SHP77 treated with DMSO at 0.1 percent for 48 hours (cell line): ENCODE data around the gene PTCD3.

Source experiments
- DNase-seq: peaks from one replicate; lab custom pipeline; 2025; lab: John Stamatoyannopoulos, UW

The PTCD3 gene

GRCh38 chr2:86105969-86106945 lies at the start of gene PTCD3:
PTCD3 (plus strand) TSS chr2:86106235; CDS start chr2:86106248, 13 bp downstream.
- DNase-seq: peak; percentile 97

- no peak for DNase-seq
Measured at GRCh38 chr2:86056590-86057331, 49.3 kb upstream of the PTCD3 start.

- no peak for DNase-seq
Measured at GRCh38 chr2:86062043-86062442, 44.0 kb upstream of the PTCD3 start.

- DNase-seq: no peak
Measured at GRCh38 chr2:86064006-86064405, 42.0 kb upstream of the PTCD3 start.

- DNase-seq: no peak
Measured at GRCh38 chr2:86065512-86065911, 40.5 kb upstream of the PTCD3 start.

- DNase-seq: no peak
Measured at GRCh38 chr2:86066007-86066578, 39.9 kb upstream of the PTCD3 start.

GRCh38 chr2:86066915-86067314 lies 39.1 kb upstream of the PTCD3 start:
- no peak for DNase-seq

- DNase-seq: peak; percentile 88
Measured at GRCh38 chr2:86068136-86068588, 37.9 kb upstream of the PTCD3 start.

- no peak for DNase-seq
Measured at GRCh38 chr2:86068648-86069047, 37.4 kb upstream of the PTCD3 start.

- no peak for DNase-seq
Measured at GRCh38 chr2:86069091-86069685, 36.8 kb upstream of the PTCD3 start.

- DNase-seq: no peak
Measured at GRCh38 chr2:86069783-86070339, 36.2 kb upstream of the PTCD3 start.

- no peak for DNase-seq
Measured at GRCh38 chr2:86070868-86071267, 35.2 kb upstream of the PTCD3 start.

- peak; percentile 27 for DNase-seq
Measured at GRCh38 chr2:86072271-86072858, 33.7 kb upstream of the PTCD3 start.

- DNase-seq: no peak
Measured at GRCh38 chr2:86073225-86073624, 32.8 kb upstream of the PTCD3 start.

GRCh38 chr2:86074256-86074655 lies 31.8 kb upstream of the PTCD3 start:
- DNase-seq: no peak

- DNase-seq: no peak
Measured at GRCh38 chr2:86074811-86075210, 31.2 kb upstream of the PTCD3 start.

GRCh38 chr2:86075886-86076285 lies 30.1 kb upstream of the PTCD3 start:
- DNase-seq: no peak

GRCh38 chr2:86078774-86079545 lies 27.1 kb upstream of the PTCD3 start:
- peak; percentile 2 for DNase-seq

- peak; percentile 2 for DNase-seq
Measured at GRCh38 chr2:86079981-86080911, 25.8 kb upstream of the PTCD3 start.
